GM12875 (cell line): Measurements from ENCODE around the gene CBLB.
"Not testable (repeated sequence)": the region's sequence is repeated elsewhere in the genome, so short reads cannot be mapped to it uniquely, and the experiment has no call there.

Experiments used
- H3K4me3 ChIP-seq: one replicate; pipeline ENCODE4 v1.5.1; 2011; ENCODE audit warnings: low read depth, low read length, control low read depth
- TF ChIP-seq, protein P1 (sequence below): IDR thresholded peaks from 2 replicates; pipeline ENCODE4 v1.5.1; 2011; ENCODE audit warnings: low read depth, mild to moderate bottlenecking, control low read depth, inconsistent platforms, low read length, moderate library complexity, borderline replicate concordance; ENCODE audit not compliant: insufficient read depth

The CBLB gene

GRCh38 chr3:105763659-105764036 is 105.2 kb downstream of the CBLB start:
- no peak overlapping the region for H3K4me3 ChIP-seq
- TF ChIP-seq, protein P1, sequence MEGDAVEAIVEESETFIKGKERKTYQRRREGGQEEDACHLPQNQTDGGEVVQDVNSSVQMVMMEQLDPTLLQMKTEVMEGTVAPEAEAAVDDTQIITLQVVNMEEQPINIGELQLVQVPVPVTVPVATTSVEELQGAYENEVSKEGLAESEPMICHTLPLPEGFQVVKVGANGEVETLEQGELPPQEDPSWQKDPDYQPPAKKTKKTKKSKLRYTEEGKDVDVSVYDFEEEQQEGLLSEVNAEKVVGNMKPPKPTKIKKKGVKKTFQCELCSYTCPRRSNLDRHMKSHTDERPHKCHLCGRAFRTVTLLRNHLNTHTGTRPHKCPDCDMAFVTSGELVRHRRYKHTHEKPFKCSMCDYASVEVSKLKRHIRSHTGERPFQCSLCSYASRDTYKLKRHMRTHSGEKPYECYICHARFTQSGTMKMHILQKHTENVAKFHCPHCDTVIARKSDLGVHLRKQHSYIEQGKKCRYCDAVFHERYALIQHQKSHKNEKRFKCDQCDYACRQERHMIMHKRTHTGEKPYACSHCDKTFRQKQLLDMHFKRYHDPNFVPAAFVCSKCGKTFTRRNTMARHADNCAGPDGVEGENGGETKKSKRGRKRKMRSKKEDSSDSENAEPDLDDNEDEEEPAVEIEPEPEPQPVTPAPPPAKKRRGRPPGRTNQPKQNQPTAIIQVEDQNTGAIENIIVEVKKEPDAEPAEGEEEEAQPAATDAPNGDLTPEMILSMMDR = no peak

GRCh38 chr3:105762749-105763658 is 105.8 kb downstream of the CBLB start:
- no peak overlapping the region for H3K4me3 ChIP-seq
- TF ChIP-seq, protein P1 = no peak

- not testable (repeated sequence) for H3K4me3 ChIP-seq
These were observed 106.6 kb downstream of the CBLB start for GRCh38 chr3:105762214-105762613.

DNA sequence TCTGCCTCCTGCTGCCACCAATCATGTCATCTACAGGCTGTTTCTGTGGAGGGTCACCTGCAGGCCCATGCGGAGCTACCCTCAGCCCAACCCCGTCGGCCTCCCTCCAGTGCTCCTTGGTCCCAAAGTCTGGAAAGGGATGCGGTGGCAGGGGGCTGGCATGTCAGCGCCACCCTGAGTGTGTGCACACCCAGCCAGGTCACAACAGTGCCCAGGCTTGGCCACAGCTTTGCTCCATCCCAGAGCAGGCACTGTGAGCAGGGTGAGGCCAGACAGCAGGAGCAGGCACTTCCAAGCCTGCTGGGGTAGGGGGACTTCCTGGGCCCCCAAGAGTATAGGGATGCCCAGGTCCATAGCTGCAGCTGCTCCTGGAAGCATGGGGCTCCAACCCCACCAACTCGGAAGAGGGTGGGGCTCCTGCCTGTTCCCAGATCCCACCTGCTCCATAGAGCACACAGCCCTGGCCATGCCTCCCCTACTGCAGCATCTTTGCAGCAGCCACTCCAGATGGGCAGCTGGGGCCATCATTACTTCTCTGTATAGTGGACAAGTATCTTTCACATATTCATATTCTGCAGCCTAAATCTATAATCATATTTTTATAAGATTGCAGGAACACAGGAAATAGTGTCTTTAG is 109.3 kb downstream of the CBLB start:
- no peak overlapping the region for H3K4me3 ChIP-seq
- TF ChIP-seq, protein P1 = no peak

GRCh38 chr3:105758451-105758850 is 110.4 kb downstream of the CBLB start:
- TF ChIP-seq, protein P1 = no peak
- no peak overlapping the region for H3K4me3 ChIP-seq

- no peak overlapping the region for H3K4me3 ChIP-seq
- TF ChIP-seq, protein P1 = no peak
These were observed 113.5 kb downstream of the CBLB start for GRCh38 chr3:105755121-105755886.

GRCh38 chr3:105752791-105753415 is 115.9 kb downstream of the CBLB start:
- H3K4me3 ChIP-seq = no peak overlapping the region

More at GRCh38 chr3:105752791-105753415, 115.9 kb downstream of the CBLB start:
- TF ChIP-seq, protein P1 = no peak
